Stimulated activated naive CD8-positive, alpha-beta T cell treated with anti-CD3 and anti-CD28 coated beads, Interleukin-15, Interleukin-2, amounts not matched to agents 100 ng/mL and 50 ng/mL, for 24 hours (primary cell): Measurements from ENCODE around the gene LRRFIP1.

Experiments used
- H3K27ac Mint-ChIP-seq: one replicate; pipeline ENCODE4 v1.8.0; 2021; ENCODE audit warnings: mild to moderate bottlenecking, mixed read lengths
- H3K27me3 Mint-ChIP-seq: one replicate; pipeline ENCODE4 v1.8.0; 2021; ENCODE audit warnings: mixed read lengths
- H3K36me3 Mint-ChIP-seq: one replicate; pipeline ENCODE4 v1.8.0; 2021; ENCODE audit warnings: low read depth, mixed read lengths
- H3K4me1 Mint-ChIP-seq: one replicate; pipeline ENCODE4 v1.8.0; 2021; ENCODE audit warnings: low read depth, mixed read lengths
- H3K4me3 Mint-ChIP-seq: one replicate; pipeline ENCODE4 v1.8.0; 2021; ENCODE audit warnings: mild to moderate bottlenecking, mixed read lengths
- H3K9me3 Mint-ChIP-seq: one replicate; pipeline ENCODE4 v1.8.0; 2021; ENCODE audit warnings: mixed read lengths

Gene LRRFIP1

DNA sequence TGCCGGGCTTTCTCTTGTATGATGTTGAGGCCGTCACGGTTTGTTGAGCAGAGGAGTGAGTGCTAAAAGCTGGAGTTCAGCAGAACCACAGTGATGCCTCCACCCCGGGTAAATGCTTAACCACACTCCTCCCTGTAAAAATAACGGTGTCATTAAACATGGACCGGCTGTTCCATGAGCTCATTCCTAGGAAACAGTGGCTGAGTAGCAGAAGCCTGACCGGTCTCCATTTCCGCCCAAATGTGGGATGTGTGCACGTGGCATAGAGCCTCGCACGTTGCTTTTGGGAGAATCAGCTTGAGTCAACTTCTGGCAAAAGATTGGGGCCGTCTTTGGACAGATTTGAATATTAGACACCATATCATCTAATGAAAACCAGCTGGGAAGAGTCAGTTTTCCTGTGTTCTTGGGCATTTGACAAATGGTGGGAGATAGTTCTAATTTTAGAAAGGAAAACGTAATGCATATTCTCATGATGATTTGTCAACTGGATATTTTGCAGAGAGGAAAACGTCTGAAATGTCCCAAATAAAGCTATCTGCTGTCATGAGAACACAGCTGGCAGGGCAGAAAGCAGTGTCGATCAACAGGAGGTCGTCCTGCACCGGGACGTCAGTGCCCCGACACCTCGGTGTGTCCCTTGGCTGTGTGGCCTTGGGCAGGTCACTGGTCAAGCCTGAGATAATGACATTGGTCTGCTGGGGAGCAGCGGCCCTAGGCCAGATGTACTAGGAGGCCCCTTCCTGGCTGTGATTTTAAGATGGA, 42.4 kb downstream of the LRRFIP1 start:
- H3K9me3 Mint-ChIP-seq = no peaks in the 10 kb centered on the region
- H3K27me3 Mint-ChIP-seq = peaks cover 3% of the 10 kb centered on the region
- H3K4me3 Mint-ChIP-seq = no peak overlapping the region
- H3K4me1 Mint-ChIP-seq = peaks cover 39% of the 10 kb centered on the region
- no peak overlapping the region for H3K27ac Mint-ChIP-seq
- H3K36me3 Mint-ChIP-seq = no peaks in the 10 kb centered on the region

DNA sequence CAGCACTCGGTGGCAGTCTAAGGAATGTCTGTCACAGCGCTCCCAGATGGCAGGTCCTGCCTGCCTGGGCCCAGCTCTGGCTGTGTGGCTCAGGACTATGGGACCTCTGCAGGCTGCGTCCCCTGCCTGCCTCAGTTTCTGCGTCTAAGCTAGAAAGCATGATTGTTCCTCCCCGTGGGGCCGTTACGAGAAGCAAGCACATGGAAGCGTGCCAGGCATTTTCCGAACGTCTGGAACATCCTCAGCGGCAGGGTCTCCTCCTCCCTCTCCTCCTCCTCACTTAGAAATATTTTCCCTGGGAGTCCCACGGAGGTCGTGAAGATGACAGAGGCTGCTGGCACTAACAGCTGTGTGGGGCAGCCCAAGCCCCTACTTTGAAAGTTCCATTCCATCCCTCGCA, 43.3 kb downstream of the LRRFIP1 start:
- Mint-ChIP-seq H3K36me3 (no peaks in the 10 kb centered on the region), H3K9me3 (no peaks in the 10 kb centered on the region), H3K4me1 (peaks cover 47% of the 10 kb centered on the region), H3K4me3 (no peak overlapping the region), H3K27ac (no peak overlapping the region), H3K27me3 (peaks cover 3% of the 10 kb centered on the region)

DNA sequence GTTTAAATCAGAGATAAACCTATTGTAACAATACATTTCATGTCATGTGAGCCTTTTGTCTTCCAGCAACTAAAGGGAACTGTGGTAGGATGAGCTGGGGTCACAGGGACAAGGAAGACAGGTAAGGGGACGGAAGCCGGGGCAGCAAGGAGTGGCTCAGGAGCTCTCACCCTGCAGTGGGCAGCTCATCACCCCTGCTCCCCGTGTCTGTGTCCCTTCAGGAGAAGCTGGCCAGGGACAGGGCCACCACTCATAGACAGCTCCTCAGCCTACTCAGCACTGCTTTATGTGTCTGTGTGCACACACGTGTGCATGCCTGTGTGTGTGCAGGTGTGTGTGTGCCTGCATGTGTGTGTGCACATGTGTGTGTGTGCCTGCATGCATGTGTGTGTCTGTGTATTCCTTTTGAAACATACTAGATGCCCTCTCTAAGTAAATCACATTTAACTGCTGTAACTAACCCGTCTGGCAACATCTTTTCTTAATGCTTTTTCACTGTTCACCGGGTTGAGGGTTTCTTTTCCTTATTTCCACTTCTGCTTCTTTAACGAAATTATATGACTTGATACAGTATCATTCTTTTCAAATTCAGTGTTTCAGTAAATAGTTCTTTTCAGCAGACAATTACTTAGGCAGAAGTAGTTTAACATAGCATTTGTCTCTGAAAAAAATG, 44.2 kb downstream of the LRRFIP1 start:
- Mint-ChIP-seq H3K27me3 (no peaks in the 10 kb centered on the region), H3K4me3 (no peak overlapping the region), H3K27ac (no peak overlapping the region), H3K4me1 (peaks cover 56% of the 10 kb centered on the region), H3K9me3 (no peaks in the 10 kb centered on the region), H3K36me3 (no peaks in the 10 kb centered on the region)

DNA sequence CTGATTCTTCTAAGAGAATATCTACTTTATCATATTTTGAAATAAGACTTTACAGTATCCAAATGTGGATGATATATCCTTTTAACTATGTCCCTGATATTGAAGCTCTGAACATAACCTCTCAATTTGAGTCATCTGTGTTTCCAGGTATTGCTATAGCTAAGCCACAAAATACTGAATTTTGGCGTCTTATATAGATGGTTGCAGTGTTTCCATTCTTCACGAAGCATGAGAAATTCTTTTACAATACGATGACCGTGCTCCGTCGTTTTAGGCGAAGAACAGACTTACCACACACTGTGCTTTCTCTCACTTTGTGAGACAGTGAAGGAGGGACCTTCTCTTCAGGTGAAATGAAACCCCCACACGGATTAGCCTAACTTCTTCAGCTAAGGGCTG, 45.3 kb downstream of the LRRFIP1 start:
- Mint-ChIP-seq H3K9me3 (no peaks in the 10 kb centered on the region), H3K27me3 (no peaks in the 10 kb centered on the region), H3K27ac (peak overlapping the region; percentile 91), H3K4me1 (peaks cover 68% of the 10 kb centered on the region), H3K4me3 (peak overlapping the region; percentile 81), H3K36me3 (no peaks in the 10 kb centered on the region)

DNA sequence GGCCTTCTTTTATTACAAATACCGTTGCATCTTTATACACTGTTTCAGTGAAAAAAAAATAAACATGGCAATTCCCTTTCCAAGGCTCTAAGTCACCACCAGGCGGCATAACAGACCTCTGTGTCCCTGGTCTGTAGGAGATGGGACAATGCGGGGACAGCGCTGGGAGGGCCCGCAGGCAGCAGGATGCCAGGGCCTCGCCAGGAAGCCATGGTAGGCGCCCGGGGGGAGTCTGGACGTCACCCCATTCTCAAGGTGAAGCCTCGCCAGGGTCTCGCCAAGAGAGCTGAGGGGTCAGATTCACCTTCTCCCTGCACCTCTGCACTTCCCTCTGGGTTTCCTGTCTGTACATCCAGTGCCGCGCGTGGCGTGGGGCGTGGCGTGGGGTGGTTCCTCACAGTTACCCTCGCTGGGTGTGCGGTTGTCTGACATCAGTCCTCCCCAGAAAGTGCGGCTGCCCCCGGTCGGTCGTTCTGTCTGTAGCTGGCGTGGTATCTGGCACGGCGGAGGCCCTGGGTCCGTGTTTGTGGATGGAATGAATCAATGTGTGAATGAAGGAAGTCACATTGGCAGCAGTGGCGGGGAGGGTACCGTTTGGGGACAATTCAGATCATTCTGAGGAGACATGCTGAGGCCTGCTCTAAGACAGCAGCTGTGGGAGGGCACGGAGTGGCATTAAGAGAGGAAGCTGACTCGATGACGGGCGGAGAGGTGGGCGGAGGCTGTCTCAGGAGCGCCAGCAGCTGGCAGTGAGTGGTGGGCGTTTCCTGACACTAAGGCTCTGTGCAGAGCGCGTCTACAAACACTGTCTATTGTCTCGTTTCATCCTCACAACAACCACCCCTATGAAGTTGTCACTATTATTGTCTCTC, 46.0 kb downstream of the LRRFIP1 start:
- Mint-ChIP-seq H3K4me3 (peak overlapping the region; percentile 81), H3K9me3 (no peaks in the 10 kb centered on the region), H3K27me3 (no peaks in the 10 kb centered on the region), H3K4me1 (peaks cover 72% of the 10 kb centered on the region), H3K36me3 (no peaks in the 10 kb centered on the region), H3K27ac (peak overlapping the region; percentile 91)

DNA sequence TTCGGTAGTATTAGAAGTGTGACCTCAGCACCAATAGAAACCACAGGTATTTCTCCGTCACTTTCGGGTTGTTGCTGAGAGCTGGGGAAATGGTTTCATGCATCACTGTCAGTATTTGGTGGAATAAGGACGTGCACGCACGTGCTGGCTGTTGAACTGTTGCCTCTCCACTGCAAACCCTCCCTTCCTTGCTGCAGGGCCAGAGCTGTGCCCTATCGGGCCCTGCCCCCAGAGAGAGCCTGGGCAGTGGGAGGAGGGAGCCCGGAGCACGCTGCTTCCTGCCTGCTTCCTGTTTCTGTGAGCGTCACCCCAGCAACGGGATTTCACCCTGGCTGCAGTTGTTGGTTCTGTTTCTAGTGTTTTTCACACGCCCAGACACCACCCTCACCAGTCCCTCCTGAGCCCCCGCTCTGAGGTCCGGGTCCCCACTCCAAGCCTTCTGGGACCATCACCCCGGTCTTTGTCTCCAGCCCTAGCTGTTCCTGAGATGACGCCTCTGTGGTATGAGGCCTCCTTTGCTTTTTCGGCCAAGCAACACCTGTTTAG, 47.4 kb downstream of the LRRFIP1 start:
- Mint-ChIP-seq H3K9me3 (no peaks in the 10 kb centered on the region), H3K27me3 (no peaks in the 10 kb centered on the region), H3K36me3 (no peaks in the 10 kb centered on the region), H3K4me1 (peaks cover 65% of the 10 kb centered on the region), H3K4me3 (peak overlapping the region; percentile 81), H3K27ac (peak overlapping the region; percentile 87)

DNA sequence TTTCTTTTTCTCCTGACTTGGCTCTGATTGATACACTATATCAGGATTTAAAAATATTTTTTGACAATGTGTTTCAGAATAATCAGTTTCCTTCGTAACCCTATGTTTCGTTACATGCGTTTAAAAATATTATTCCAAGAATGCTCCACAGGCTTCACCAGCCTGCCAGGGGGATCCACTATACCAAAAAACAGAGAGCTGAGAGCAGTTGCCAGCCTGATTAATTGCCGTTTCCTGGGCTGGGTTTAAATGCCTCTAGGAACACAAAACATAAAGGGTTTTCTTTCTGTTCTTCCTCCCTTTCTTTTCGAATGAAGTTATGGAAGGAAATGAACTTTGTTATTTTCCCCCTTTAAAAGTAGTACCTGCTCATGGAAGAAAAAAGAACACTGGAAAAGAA, 47.9 kb downstream of the LRRFIP1 start:
- Mint-ChIP-seq H3K4me3 (peak overlapping the region; percentile 81), H3K36me3 (no peaks in the 10 kb centered on the region), H3K27me3 (no peaks in the 10 kb centered on the region), H3K27ac (peak overlapping the region; percentile 87), H3K9me3 (no peaks in the 10 kb centered on the region), H3K4me1 (peaks cover 61% of the 10 kb centered on the region)

DNA sequence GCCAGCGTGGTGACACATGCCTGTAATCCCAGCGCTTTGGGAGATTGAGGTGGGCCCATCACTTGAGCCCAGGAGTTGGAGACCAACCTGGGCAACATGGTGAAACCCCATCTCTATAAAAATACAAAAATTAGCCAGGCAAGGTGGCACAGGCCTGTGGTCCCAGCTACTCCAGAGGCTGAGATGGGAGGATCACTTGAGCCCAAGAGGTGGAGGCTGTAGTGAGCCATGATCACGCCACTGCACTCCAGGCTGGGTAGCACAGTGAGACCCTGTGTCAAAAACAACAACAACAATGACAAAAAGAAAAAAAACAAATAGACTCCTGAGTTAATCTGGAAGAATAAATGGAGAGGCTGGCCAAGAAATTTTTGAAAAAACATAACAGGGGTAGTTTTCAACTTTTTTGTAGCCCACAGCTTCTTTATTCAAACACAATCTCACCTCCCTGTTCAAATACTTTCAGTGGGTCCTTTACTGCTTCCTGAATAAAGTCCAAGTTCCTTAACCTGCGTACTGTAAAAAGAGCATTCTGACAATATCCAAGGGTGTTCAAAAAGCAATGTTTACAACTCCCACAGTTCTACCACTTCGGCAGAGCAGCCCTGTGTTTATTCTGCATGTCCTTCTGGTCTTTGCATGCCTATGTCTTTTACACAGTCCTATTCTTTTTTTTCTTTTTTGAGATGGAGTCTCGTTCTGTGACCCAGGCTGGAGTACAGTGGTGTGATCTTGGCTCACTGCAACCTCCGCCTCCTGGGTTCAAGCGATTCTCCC, 53.5 kb downstream of the LRRFIP1 start:
- Mint-ChIP-seq H3K4me3 (no peak overlapping the region), H3K27ac (no peak overlapping the region), H3K36me3 (no peaks in the 10 kb centered on the region), H3K4me1 (peaks cover 29% of the 10 kb centered on the region), H3K27me3 (no peaks in the 10 kb centered on the region), H3K9me3 (no peaks in the 10 kb centered on the region)

DNA sequence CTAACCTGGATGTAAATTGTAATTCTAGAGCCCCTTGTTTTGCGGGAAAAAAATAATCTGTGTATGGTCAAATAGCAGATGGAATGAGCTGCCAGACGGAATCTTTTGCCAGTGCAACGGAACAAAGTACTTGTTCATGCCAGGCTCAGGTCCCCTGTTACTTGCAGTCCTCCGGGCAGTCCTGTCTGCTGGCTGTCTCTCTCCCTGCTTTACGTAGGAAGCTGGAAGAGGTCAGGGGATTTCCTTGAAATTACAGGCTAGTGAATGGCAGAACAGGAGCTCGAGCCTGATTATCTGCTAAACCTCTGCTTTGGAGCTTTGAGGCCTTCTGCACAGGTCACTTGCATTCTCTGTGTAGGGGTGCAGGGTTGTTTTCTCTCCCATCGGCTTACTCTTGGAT, 54.8 kb downstream of the LRRFIP1 start:
- Mint-ChIP-seq H3K27me3 (no peaks in the 10 kb centered on the region), H3K4me1 (peaks cover 29% of the 10 kb centered on the region), H3K27ac (no peak overlapping the region), H3K4me3 (no peak overlapping the region), H3K36me3 (no peaks in the 10 kb centered on the region), H3K9me3 (no peaks in the 10 kb centered on the region)

DNA sequence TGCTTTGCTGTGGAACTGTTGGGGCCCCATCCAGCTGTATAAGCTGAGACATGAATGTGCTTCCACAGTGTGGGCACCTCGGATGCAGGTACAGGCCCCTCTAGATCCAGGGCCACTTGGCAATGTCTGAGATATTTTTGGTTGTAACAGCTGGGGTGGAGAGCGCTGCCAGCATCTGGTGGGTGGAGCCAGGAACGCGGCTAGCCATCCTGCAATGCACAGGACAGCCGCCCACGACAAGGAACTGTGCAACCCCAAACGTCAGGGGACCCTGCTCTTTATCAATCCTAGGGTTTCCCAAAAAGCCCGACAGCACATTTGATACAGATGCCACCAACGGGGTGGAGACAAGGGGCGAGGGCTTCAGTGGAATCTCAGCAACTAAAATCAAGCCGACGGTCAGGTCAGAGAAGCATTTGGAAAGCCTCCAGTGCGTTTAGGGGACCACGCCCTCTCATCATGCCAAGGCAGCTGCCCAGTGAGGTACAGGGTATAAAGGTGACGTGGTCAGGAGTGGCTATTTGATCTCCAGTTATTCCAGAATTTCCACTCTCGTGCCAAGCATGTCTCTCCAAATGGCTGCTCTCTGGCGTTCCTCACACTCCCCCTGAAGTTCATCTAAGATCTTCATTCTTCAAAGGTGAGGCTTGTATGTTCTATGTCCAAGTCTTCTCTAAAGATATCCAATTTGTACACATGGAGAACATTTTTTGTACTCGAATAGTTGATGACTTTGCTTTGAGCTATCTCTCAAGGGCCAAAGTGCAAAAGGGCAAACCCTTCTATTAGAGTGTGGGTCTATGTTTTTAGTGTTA, 55.7 kb downstream of the LRRFIP1 start:
- no peaks in the 10 kb centered on the region for H3K27me3 Mint-ChIP-seq
- no peak overlapping the region for H3K27ac Mint-ChIP-seq

DNA sequence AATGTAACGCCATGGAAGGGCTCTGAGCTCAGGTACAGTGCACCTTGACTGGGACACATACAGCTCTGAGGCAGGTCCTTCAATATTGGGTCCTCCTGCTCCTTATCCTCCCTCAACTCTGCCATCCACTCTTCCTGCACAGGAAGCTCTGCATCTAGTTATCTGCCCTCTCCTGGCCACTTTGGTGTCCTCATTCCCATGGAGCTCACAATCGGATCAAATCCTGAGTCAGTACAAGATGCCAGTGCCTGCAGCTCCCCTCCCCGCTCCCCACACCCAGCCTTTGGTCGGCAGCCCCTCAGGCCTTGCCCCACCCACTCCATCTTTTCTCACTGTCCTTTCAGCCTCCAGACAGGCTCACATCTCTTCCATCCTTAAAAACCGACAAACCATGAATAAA, 58.0 kb downstream of the LRRFIP1 start:
- no peaks in the 10 kb centered on the region for H3K36me3 Mint-ChIP-seq
- H3K4me3 Mint-ChIP-seq = no peak overlapping the region
- H3K9me3 Mint-ChIP-seq = no peaks in the 10 kb centered on the region
- H3K27me3 Mint-ChIP-seq = no peaks in the 10 kb centered on the region
- H3K4me1 Mint-ChIP-seq = peaks cover 51% of the 10 kb centered on the region
- H3K27ac Mint-ChIP-seq = no peak overlapping the region

More for the DNA sequence above, 55.7 kb downstream of the LRRFIP1 start:
- Mint-ChIP-seq H3K4me1 (peaks cover 29% of the 10 kb centered on the region), H3K4me3 (no peak overlapping the region), H3K9me3 (no peaks in the 10 kb centered on the region), H3K36me3 (no peaks in the 10 kb centered on the region)

DNA sequence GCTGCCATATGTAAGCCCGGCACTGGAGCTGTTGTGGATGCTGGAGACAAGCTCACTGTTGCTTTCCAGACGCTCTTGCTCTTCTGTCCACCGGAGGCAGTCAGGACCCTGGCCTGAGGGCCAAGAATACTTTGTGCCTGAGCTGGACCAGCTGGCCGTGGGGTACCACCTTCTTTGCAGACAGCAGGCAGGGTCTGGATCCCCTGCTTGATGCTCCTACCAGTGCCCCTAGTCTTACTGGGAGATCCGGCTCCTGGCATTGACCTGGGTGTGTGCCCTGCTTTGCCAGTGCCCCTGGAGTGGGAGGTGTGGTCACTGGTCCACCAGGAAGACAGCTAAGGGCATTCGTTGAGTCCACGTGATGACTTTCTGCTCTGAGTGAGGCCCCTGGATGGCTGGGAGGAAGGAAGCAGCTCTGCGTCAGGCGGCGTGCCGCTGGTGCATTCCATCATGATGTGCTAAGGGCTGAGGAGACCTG, 59.3 kb downstream of the LRRFIP1 start:
- H3K4me1 Mint-ChIP-seq = peaks cover 57% of the 10 kb centered on the region
- H3K27me3 Mint-ChIP-seq = no peaks in the 10 kb centered on the region
- peak overlapping the region; percentile 23 for H3K27ac Mint-ChIP-seq
- no peak overlapping the region for H3K4me3 Mint-ChIP-seq
- no peaks in the 10 kb centered on the region for H3K36me3 Mint-ChIP-seq
- no peaks in the 10 kb centered on the region for H3K9me3 Mint-ChIP-seq

DNA sequence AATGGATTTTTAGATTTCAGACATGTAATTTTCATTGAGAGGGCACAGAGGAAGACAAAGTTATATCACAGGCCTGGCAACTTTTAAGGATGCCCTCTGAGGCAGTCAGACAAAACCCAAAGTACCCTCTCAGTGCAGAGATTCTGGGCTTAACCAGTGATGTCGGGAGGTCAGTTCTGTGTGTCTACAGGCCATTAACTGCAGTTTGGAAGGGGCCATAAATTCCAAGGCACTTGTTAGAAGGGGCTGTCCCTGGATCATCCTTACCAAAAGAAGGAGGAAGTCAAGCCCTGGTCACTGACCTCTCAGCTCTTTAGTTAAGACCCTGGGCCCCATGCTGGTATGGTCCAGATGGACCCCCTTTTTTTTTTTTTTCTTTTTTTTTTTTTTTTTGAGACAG, 60.7 kb downstream of the LRRFIP1 start:
- Mint-ChIP-seq H3K4me3 (peak overlapping the region; percentile 26), H3K27me3 (no peaks in the 10 kb centered on the region), H3K27ac (peak overlapping the region; percentile 89), H3K4me1 (peaks cover 59% of the 10 kb centered on the region), H3K9me3 (no peaks in the 10 kb centered on the region), H3K36me3 (peaks cover 3% of the 10 kb centered on the region)
